Neuron (in vitro differentiated cells): ENCODE measurements around the gene MEDAG.

Experiments used
- H2AFZ ChIP-seq: one replicate; pipeline ENCODE4 v1.6.1; 2013; ENCODE audit warnings: low read depth, mild to moderate bottlenecking, inconsistent platforms, low read length, moderate library complexity
- H3K27me3 ChIP-seq: one replicate; pipeline ENCODE4 v1.6.1; 2013; ENCODE audit warnings: low read length; ENCODE audit not compliant: insufficient read depth
- H3K36me3 ChIP-seq: one replicate; pipeline ENCODE4 v1.6.1; 2013; ENCODE audit warnings: low read length; ENCODE audit not compliant: insufficient read depth
- H3K4me1 ChIP-seq: one replicate; pipeline ENCODE4 v1.6.1; 2013; ENCODE audit warnings: low read length; ENCODE audit not compliant: insufficient read depth
- H3K4me3 ChIP-seq: 2 replicates; pipeline ENCODE4 v1.5.1; 2013; ENCODE audit warnings: mild to moderate bottlenecking, low read length, moderate library complexity
- H3K9me3 ChIP-seq: one replicate; pipeline ENCODE4 v1.6.1; 2013; ENCODE audit warnings: low read length

The MEDAG gene

GRCh38 chr13:30965380-30965779 is 59.3 kb downstream of the MEDAG start:
- Histone ChIP-seq H3K4me1 (peaks cover 19% of the 10 kb centered on the region), H2AFZ (no peak overlapping the region), H3K4me3 (no peak overlapping the region), H3K36me3 (no peaks in the 10 kb centered on the region), H3K9me3 (no peaks in the 10 kb centered on the region), H3K27me3 (no peaks in the 10 kb centered on the region)

- Histone ChIP-seq H3K36me3 (no peaks in the 10 kb centered on the region), H3K4me3 (no peak overlapping the region), H3K27me3 (no peaks in the 10 kb centered on the region), H3K9me3 (no peaks in the 10 kb centered on the region), H2AFZ (no peak overlapping the region), H3K4me1 (peaks cover 19% of the 10 kb centered on the region)
Observed at GRCh38 chr13:30966101-30966500, 60.0 kb downstream of the MEDAG start.

- H3K4me3 ChIP-seq: no peak overlapping the region
- peaks cover 18% of the 10 kb centered on the region for H3K4me1 ChIP-seq
- H3K27me3 ChIP-seq: no peaks in the 10 kb centered on the region
- no peak overlapping the region for H2AFZ ChIP-seq
- no peaks in the 10 kb centered on the region for H3K36me3 ChIP-seq
- no peaks in the 10 kb centered on the region for H3K9me3 ChIP-seq
Observed at GRCh38 chr13:30968846-30969245, 62.8 kb downstream of the MEDAG start.

GRCh38 chr13:30971575-30971974 is 65.5 kb downstream of the MEDAG start:
- H2AFZ ChIP-seq: no peak overlapping the region
- H3K27me3 ChIP-seq: no peaks in the 10 kb centered on the region
- H3K9me3 ChIP-seq: no peaks in the 10 kb centered on the region
- H3K4me3 ChIP-seq: no peak overlapping the region
- H3K4me1 ChIP-seq: peaks cover 21% of the 10 kb centered on the region
- H3K36me3 ChIP-seq: no peaks in the 10 kb centered on the region

GRCh38 chr13:30972888-30973377 is 66.9 kb downstream of the MEDAG start:
- Histone ChIP-seq H3K27me3 (no peaks in the 10 kb centered on the region), H3K4me3 (no peak overlapping the region), H2AFZ (no peak overlapping the region), H3K9me3 (no peaks in the 10 kb centered on the region), H3K36me3 (no peaks in the 10 kb centered on the region), H3K4me1 (peaks cover 24% of the 10 kb centered on the region)

GRCh38 chr13:30974350-30974749 is 68.3 kb downstream of the MEDAG start:
- no peak overlapping the region for H2AFZ ChIP-seq
- H3K36me3 ChIP-seq: no peaks in the 10 kb centered on the region
- H3K27me3 ChIP-seq: no peaks in the 10 kb centered on the region
- H3K4me3 ChIP-seq: no peak overlapping the region
- H3K9me3 ChIP-seq: no peaks in the 10 kb centered on the region
- peaks cover 14% of the 10 kb centered on the region for H3K4me1 ChIP-seq
